Stimulated activated naive CD4-positive, alpha-beta T cell (primary cell): Measurements from ENCODE around the gene FUT7.
A peak's percentile ranks its signal among the peaks of the same experiment; 100 is the strongest.

Source experiments
- DNase-seq, 6 experiments: peaks; one replicate each; lab custom pipeline; 2025; lab: John Stamatoyannopoulos, UW

The FUT7 gene

GRCh38 chr9:137031904-137032640, at the start of gene FUT7:
TSS of gene FUT7 (minus strand) at chr9:137032088. CDS start at chr9:137031991, 97 bp downstream.
- no peak for DNase-seq

- DNase-seq: no peak
Measured at GRCh38 chr9:137080260-137081122, 48.6 kb upstream of the FUT7 start.

GRCh38 chr9:137079401-137079787, 47.5 kb upstream of the FUT7 start:
- DNase-seq: no peak

GRCh38 chr9:137078701-137079400, 47.0 kb upstream of the FUT7 start:
- DNase-seq: no peak

- DNase-seq: peak in 3 of 6 experiments; percentile 19 to 32 (median 30)
Measured at GRCh38 chr9:137077758-137078693, 46.1 kb upstream of the FUT7 start.

- DNase-seq: peak in 5 of 6 experiments; percentile 20 to 50 (median 34)
Measured at GRCh38 chr9:137077010-137077747, 45.3 kb upstream of the FUT7 start, which contains the start of gene UAP1L1. TSS of gene UAP1L1 (plus strand) at chr9:137077517. CDS start at chr9:137077533, 16 bp downstream.

- DNase-seq: no peak
Measured at GRCh38 chr9:137076636-137077009, 44.7 kb upstream of the FUT7 start.

- no peak for DNase-seq
Measured at GRCh38 chr9:137075275-137075775, 43.4 kb upstream of the FUT7 start.

- DNase-seq: no peak
Measured at GRCh38 chr9:137074657-137075274, 42.9 kb upstream of the FUT7 start.

- no peak for DNase-seq
Measured at GRCh38 chr9:137073992-137074399, 42.1 kb upstream of the FUT7 start.

GRCh38 chr9:137071282-137071681, 39.4 kb upstream of the FUT7 start:
- DNase-seq: no peak

GRCh38 chr9:137070906-137071275, 39.0 kb upstream of the FUT7 start:
- DNase-seq: no peak

- DNase-seq: peak; percentile 70 to 92 (median 82)
Measured at GRCh38 chr9:137070201-137070905, 38.5 kb upstream of the FUT7 start, which contains the start of gene SAPCD2. TSS of gene SAPCD2 (minus strand) at chr9:137070557. CDS start at chr9:137070460, 97 bp downstream.

GRCh38 chr9:137069508-137070091, 37.7 kb upstream of the FUT7 start:
- no peak for DNase-seq

- DNase-seq: no peak
Measured at GRCh38 chr9:137068539-137069507, 36.9 kb upstream of the FUT7 start.

- peak; percentile 74 to 89 (median 80) for DNase-seq
Measured at GRCh38 chr9:137067860-137068538, 36.1 kb upstream of the FUT7 start.
